HepG2 (cell line): ENCODE measurements around the gene PDPK1. TPM values are rescaled to one million over a fixed set of nuclear protein-coding genes. Genes with fewer than 3 reads are reported as not detected.

Experiments
- ATF2 ChIP-seq: sonication (generic); formaldehyde crosslinking; IDR thresholded peaks from 2 replicates; pipeline ENCODE4 v1.4.0; 2020; ENCODE audit warnings: missing genetic modification reagents
- GZF1 ChIP-seq: sonication (generic); formaldehyde crosslinking; IDR thresholded peaks from 2 replicates; pipeline ENCODE4 v1.5.1; 2020; ENCODE audit warnings: mild to moderate bottlenecking, missing genetic modification reagents
- KDM6A ChIP-seq: IDR thresholded peaks from 2 replicates; pipeline ENCODE4 v1.6.1; 2016; ENCODE audit warnings: low read depth
- ZNF230 ChIP-seq: sonication (generic); formaldehyde crosslinking; IDR thresholded peaks from 2 replicates; pipeline ENCODE4 v1.4.0; 2020; ENCODE audit warnings: mild to moderate bottlenecking, missing genetic modification reagents
- ZNF367 ChIP-seq: sonication (generic); formaldehyde crosslinking; IDR thresholded peaks from 2 replicates; pipeline ENCODE4 v1.4.0; 2020; ENCODE audit warnings: missing genetic modification reagents, borderline replicate concordance
- ZNF776 ChIP-seq: sonication (generic); formaldehyde crosslinking; IDR thresholded peaks from 2 replicates; pipeline ENCODE4 v1.4.0; 2020; ENCODE audit warnings: mild to moderate bottlenecking, missing genetic modification reagents
- ZNF782 ChIP-seq: sonication (generic); formaldehyde crosslinking; IDR thresholded peaks from 2 replicates; pipeline ENCODE4 v1.4.0; 2020; ENCODE audit warnings: missing genetic modification reagents, mild to moderate bottlenecking, borderline replicate concordance
- polyA plus RNA-seq, 8 experiments: library from polyadenylated mRNA; depleted of rRNA in 3 of 8; stranded (reverse) in 7 of 8; unstranded in 1 of 8; fragments of >200 nt; fragmentation: Illumina TruSeq in 4 of 8; extraction: Trizol in 4 of 8; gene quantifications; 2 replicates each; pipeline versions ENCODE4 v1.2.1 to v1.2.3, GENCODE V29; 2011 to 2016; ENCODE audit warnings: low read depth in 4 of 8, missing spikeins in 1 of 8, mixed read lengths in 1 of 8; ENCODE audit not compliant: insufficient read depth in 1 of 8
- total RNA-seq, 5 experiments: library from RNA; depleted of rRNA; stranded (reverse); fragments of >200 nt; fragmentation: Illumina TruSeq; extraction: Trizol; gene quantifications; 2 replicates each; pipeline ENCODE4 v1.2.3, GENCODE V29; 2016; ENCODE audit warnings: low read depth in 1 of 5
- TF ChIP-seq, protein P1 (sequence below): sonication (generic); formaldehyde crosslinking; IDR thresholded peaks from 2 replicates; pipeline ENCODE4 v1.4.0; 2020; ENCODE audit warnings: mild to moderate bottlenecking, low read depth, missing genetic modification reagents
- TF ChIP-seq, protein P2 (sequence below): sonication (generic); formaldehyde crosslinking; IDR thresholded peaks from 2 replicates; pipeline ENCODE4 v1.9.0; 2021; ENCODE audit warnings: missing genetic modification reagents, borderline replicate concordance
- TF ChIP-seq, protein P3 (sequence below): sonication (generic); formaldehyde crosslinking; IDR thresholded peaks from 2 replicates; pipeline ENCODE4 v1.4.0; 2020; ENCODE audit warnings: mild to moderate bottlenecking, missing genetic modification reagents

The PDPK1 gene
- total and polyA plus RNA-seq, 2 of the 13 experiments (the other 11 are each of a cell fraction or from before 2014, with no cell fraction given) = 59.6 to 129 TPM

DNA sequence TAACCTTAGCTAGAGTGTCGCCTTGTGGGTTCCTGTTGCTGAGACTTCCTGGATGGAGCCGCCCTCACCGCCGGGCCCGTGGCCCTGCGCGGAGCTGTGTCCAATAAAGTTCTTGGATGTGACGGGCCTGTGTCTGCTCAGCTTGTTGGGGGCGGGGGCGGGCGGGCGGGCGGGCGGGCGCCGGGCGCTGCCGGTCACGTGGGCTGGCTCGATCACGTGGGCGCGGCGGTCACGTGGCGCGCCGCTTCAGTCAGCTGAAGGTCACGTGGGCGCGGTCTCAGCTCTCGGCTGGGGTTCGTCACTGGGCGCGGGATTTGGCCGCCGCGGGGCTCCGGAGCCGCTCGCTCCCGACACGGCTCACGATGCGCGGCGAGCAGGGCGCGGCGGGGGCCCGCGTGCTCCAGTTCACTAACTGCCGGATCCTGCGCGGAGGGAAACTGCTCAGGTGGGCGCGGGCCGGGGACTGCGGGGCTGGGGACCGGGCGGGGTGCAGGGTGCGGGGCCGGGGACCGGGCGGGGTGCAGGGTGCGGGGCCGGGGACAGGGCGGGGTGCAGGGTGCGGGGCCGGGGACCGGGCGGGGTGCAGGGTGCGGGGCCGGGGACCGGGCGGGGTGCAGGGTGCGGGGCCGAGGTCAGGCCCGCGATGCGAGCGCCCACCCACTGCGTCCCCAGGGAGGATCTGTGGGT is 17.6 kb upstream of the PDPK1 start, which contains the start of gene AMDHD2 (continued):
- TF ChIP-seq, protein P1, sequence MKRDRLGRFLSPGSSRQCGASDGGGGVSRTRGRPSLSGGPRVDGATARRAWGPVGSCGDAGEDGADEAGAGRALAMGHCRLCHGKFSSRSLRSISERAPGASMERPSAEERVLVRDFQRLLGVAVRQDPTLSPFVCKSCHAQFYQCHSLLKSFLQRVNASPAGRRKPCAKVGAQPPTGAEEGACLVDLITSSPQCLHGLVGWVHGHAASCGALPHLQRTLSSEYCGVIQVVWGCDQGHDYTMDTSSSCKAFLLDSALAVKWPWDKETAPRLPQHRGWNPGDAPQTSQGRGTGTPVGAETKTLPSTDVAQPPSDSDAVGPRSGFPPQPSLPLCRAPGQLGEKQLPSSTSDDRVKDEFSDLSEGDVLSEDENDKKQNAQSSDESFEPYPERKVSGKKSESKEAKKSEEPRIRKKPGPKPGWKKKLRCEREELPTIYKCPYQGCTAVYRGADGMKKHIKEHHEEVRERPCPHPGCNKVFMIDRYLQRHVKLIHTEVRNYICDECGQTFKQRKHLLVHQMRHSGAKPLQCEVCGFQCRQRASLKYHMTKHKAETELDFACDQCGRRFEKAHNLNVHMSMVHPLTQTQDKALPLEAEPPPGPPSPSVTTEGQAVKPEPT (CRISPR knock-in tag) = no peak
- no peak for TF ChIP-seq KDM6A (CRISPR knock-in tag)
- TF ChIP-seq GZF1 (CRISPR knock-in tag) = no peak
- TF ChIP-seq, protein P2, sequence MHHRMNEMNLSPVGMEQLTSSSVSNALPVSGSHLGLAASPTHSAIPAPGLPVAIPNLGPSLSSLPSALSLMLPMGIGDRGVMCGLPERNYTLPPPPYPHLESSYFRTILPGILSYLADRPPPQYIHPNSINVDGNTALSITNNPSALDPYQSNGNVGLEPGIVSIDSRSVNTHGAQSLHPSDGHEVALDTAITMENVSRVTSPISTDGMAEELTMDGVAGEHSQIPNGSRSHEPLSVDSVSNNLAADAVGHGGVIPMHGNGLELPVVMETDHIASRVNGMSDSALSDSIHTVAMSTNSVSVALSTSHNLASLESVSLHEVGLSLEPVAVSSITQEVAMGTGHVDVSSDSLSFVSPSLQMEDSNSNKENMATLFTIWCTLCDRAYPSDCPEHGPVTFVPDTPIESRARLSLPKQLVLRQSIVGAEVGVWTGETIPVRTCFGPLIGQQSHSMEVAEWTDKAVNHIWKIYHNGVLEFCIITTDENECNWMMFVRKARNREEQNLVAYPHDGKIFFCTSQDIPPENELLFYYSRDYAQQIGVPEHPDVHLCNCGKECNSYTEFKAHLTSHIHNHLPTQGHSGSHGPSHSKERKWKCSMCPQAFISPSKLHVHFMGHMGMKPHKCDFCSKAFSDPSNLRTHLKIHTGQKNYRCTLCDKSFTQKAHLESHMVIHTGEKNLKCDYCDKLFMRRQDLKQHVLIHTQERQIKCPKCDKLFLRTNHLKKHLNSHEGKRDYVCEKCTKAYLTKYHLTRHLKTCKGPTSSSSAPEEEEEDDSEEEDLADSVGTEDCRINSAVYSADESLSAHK (CRISPR knock-in tag) = no peak
- TF ChIP-seq ATF2 (CRISPR knock-in tag) = no peak
- TF ChIP-seq ZNF367 (CRISPR knock-in tag) = no peak
- no peak for TF ChIP-seq ZNF776
- no peak for TF ChIP-seq ZNF782
- TF ChIP-seq ZNF230 (CRISPR knock-in tag) = no peak
- TF ChIP-seq, protein P3, sequence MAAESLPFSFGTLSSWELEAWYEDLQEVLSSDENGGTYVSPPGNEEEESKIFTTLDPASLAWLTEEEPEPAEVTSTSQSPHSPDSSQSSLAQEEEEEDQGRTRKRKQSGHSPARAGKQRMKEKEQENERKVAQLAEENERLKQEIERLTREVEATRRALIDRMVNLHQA (CRISPR knock-in tag) = no peak
